Activated CD8-positive, alpha-beta memory T cell treated with anti-CD3 and anti-CD28 coated beads, Interleukin-2, amount 50 U/mL, for 24 hours (primary cell): Measurements from ENCODE around the gene CASZ1.

ENCODE experiments used
- DNase-seq: peaks from one replicate; pipeline ENCODE4 v3.0.0-alpha.2; 2020; ENCODE audit errors: extremely low read depth

CASZ1 gene

DNA sequence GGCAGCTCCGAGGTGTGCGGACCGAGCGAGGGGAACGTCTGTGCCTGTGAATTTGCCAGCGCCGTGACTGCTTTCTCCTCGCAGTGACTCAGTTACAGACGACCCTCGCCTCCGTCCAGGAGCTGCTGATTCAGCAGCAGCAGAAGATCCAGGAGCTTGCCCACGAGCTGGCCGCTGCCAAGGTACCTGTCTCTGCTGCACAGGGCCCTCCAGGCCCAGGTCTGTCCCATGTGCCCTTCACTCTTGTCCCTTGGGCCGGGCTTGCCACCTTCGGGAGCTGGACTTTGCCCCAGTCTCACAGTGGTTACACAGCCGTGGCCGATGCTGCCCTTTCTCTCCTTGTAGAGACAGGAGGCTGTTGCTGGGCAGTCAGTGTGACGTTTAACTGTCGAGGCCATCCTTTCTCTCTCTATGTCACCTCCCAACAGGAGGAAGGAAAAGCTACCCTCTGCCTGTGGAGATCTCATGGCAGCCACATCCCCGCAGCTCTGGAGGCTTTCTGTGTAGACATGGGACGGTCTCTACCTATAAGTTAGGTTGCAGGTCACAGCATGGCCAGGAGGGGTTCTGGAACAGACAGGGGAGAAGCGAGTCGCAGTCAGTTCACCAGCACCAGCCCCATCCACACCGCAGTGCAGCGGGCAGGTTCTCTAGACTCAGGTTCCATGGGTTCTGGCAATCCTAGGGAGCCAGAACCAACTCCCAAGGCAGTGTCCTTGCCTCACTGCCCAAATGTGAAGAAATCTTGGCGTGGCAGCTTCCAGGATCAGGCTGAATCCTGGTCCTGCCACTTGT, 172.0 kb downstream of the CASZ1 start:
- no peak for DNase-seq

DNA sequence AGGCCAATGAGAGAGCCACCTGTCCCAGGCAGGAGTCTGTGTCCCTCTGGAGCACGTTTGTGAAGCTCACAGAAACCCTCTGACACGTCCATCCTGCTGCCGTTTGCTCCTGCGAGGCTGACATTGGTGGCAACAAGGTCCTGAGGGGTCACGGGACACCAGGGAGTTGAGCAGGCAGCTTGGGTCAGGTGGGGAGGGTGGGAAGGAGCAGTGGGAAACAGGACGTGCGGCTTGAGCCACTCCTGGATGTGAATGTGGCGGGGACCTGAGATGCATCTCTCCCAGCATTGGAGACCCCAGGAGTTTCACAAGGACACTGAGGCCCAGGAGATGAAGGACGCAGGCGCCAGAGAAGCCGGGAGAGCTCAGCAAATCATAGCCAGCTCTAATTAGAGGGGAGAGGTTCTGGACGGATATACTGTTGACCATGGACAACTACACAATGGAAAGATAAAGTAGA, 172.7 kb downstream of the CASZ1 start:
- DNase-seq = no peak

DNA sequence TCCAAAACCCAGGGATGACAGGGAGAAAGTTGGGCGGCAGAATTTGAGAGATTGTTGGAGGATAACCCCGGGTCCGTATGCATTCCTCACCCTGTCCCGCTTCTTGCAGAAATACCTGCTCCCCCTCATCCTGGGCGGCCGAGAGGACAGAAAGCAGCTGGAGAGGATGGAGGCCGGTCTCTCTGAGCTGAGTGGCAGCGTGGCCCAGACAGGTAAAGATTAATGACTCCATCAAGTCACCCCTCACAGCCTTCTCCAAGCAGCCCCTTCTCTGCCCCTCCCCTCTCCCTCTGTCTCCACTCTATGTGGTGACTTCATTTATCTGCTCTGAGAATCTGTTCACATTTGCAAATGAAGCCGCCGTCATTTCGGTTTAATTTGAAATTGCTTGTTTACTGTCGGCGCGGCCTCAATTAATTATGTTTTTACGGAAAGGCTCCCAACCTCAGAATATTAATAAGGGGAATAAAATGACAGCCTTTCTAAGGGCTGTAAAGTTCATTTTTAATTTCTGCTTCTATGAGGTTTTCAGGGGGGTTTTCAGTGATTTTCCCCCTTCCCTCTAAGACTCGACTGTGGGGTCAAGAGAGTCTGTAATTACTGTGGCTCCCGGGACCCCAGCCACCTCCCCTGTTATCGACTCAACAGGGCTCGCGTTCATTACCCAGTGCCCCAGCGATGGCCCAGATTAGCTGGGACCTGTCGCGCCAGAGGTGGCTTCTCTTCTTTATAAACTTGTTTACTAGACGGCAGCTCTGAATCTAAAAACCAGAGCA, 173.3 kb downstream of the CASZ1 start:
- no peak for DNase-seq

DNA sequence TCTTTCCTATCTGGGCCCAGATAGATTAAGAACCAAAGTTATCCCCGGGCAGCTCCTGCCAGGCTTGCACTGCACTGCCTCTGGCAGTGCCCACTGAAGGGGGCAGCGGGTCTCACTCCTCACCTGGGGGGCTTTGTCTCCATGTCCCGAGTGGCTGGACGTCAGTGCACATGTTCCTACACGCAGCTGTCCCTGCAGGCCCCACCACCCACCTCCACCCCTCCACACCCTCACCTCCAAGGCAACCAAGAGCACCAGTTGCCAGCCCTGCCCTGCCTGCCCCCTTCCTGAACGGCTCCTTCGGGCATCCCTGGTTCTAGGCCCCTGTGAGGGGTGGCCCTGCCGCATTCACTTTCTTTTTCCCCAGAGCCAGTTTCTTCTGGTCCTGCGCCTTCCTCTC, 174.5 kb downstream of the CASZ1 start:
- DNase-seq = no peak

DNA sequence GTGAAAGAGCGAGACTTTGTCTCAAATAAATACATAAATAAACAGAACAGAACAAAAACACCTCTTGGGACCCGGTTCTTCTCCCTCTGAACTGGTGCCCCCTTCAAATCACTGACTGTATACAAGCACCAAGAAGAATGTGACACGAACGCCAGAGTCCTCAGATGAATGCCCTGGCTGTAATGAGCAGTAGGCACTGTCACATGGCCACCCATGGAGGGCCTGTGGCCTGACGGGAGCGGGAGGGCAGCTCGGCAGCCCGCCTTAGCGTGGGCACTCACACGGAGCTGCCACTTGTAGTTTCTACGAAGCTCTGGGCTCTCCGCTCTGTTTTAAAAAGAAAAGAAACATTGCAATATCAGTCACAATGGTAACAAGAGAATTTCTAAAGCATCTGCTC, 175.7 kb downstream of the CASZ1 start:
- DNase-seq = no peak

DNA sequence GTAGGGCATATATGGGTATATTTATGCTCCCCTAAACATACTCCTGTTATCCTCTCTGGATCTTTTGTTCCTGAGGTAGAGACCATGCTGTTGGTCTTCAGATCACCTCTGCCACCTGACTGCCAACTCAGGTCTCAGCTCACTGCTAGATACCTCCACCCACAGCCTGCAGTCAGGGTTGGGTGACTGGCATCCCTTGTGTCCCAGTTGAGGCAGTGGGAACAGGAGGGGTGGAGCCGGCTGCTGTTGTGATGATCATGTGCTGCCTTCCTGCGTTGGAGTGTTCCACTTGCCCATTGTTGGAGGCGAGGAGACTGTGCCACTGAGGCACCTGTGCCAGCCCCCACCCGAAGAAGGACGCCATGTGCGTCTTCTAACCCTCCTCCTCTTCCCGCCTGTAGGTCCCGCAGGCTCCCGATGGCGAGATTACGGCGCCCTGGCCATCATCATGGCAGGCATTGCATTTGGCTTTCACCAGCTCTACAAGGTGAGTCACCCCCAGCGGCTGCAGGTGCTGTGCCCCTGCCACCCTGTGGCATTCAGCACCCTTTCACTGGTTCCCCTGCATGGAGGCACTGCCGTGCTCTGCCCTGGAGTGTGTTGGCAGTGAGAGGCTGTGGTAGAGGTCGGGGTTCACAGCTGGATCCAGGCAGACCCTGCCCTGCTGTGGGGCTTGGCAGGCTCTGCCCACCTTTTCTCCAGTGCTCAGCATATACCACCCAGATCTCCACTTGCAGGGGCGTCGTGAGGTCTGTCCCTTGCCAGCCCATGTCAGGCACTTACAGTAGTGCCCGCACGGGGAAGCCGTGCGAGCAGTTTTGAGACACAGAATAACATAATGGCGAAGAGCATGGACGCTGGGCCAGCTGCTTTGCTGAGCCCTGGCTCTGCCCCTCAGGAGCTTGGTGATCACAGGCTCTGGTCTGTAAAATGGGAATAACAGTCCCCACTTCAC, 178.2 kb downstream of the CASZ1 start:
- DNase-seq = no peak

DNA sequence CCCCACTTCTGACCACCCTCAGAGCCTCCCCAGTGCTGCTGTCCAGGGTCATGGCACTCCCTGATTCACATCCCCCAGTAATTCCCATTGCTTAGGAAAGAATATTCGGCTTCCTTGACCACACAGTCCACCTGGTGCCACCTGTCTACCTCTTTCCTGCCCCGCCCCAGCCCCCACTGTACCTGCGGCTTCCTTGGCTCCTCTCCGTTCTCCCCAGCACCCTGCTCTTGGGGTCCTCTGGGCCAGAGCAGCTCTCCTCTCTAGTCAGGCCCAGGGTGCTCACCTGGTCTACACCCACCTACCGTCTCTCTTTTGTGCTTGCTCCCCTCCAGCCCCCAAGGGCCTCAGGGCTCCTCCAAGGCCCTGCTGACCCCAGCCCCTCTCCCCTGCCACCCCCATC, 179.1 kb downstream of the CASZ1 start:
- no peak for DNase-seq

DNA sequence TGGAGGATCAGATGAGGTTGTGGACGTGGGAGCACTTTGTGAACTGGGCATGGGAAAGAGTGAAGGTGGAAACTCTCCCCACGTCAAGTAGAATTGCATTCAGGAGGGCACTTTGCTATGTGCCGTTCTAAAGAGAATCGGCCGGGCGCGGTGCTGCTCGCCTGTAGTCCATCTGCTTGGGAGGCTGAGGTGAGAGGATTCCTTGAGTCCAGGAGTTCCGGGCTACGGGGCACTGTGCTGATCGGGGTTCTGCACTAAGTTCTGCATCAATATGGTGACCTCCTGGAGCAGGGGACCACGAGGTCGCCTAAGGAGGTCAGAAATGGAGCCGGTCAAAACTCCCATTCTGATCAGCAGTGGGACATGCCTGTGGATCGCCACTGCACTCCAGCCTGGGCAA, 179.8 kb downstream of the CASZ1 start:
- DNase-seq = no peak

GRCh38 chr1:10615932-10616671, 180.3 kb downstream of the CASZ1 start:
- no peak for DNase-seq

GRCh38 chr1:10615332-10615731, 181.1 kb downstream of the CASZ1 start:
- DNase-seq = no peak

DNA sequence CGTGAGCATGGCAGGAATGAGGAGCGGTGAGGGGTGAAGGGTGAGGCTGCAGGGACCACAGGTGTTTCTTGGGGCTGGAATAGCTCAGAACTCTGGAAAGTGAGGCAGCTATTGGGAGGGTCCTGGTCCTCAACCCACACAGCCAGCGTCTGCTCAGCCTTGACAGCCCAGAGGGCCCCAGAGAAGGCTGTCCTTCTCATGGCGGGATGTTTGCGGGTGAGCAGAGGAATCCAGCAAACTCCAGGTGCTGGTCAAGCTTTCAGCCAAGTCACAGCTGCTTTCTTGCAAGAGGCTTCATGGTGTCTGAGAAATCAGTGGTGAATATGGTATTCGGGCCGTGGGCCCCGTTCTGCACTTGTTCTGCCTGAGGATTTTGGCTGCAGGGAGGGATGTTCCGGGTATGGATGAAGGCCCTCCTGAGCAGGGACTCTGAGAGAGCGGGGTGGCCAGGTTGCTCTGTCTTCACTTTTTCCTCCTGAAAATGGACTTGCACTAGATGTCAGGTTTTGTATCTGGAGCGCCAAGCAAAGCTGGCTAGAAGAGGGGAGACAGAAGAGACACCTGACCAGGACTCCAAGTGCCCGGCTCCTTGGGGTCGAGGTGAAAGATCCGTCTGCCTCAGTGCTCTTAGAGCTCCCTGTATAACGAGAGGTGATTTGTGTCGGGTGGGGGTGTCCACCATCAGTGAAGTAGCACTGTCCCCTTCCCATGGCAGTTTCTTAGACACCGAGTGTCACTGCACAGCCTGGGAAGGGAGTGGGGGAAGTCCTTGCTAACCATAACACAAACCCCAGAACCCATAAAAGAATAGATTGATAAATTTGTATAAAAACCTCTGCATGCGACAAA, 181.8 kb downstream of the CASZ1 start:
- DNase-seq = no peak

GRCh38 chr1:10613861-10614260, 182.6 kb downstream of the CASZ1 start:
- DNase-seq = no peak

DNA sequence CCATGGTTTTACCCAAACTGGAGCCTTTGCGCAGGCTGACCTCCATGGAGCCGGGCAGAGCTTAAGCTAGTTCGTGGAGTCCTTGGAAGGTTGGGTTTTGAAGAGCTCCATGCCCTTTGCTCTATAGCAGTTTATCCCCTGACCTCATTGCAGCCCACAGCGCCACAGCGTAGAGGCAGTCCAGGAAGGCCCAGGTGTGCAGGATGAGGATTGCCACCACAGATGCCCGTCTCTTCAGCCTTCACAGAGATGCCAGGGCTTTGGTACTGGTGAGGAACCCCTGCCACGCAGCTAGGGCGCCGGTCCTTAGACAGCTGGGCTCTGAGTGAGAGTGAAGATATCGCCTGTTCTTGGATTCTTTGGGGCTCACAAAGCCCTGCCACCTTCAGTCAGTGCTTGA, 183.1 kb downstream of the CASZ1 start:
- no peak for DNase-seq

DNA sequence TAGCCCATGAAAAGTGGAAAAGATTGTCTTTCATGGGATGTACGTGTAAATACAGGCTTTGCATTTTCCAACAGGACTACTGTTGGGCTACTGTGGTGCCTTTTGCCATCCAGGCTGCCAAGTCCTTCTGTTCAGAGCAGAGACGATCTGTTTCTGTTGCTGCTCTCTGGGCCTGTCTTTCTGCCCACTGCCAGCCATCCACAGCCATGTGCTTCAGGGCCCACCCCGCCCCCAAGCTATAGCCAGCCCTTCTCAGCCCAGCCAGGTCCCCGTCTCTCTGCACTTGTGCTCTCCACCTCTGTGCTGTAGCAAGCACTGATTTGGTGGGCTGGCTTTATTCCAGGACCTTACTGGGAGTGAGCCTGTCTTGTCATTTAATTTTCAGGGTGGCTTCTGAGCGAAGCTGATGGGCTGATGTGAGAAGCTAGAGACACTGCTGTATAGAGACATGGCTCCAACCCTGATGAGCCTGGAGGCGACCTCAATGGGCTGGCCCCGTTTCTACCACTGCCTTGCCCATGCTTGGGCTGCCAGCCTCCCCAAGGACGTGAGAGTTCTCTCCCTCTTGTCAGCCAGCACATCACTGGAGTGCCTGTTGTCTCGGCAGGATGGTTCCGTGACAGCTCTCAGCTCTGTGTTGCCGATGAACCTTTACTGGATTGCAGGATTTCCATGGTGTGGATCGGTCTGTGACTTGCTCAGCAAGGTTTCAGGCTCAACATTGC, 183.8 kb downstream of the CASZ1 start:
- no peak for DNase-seq

- no peak for DNase-seq
Observed at GRCh38 chr1:10610901-10611600, 185.4 kb downstream of the CASZ1 start.

- no peak for DNase-seq
Observed at GRCh38 chr1:10608690-10609089, 187.8 kb downstream of the CASZ1 start.

GRCh38 chr1:10607228-10607627, 189.2 kb downstream of the CASZ1 start:
- DNase-seq = no peak

GRCh38 chr1:10606064-10606463, 190.4 kb downstream of the CASZ1 start:
- no peak for DNase-seq

DNA sequence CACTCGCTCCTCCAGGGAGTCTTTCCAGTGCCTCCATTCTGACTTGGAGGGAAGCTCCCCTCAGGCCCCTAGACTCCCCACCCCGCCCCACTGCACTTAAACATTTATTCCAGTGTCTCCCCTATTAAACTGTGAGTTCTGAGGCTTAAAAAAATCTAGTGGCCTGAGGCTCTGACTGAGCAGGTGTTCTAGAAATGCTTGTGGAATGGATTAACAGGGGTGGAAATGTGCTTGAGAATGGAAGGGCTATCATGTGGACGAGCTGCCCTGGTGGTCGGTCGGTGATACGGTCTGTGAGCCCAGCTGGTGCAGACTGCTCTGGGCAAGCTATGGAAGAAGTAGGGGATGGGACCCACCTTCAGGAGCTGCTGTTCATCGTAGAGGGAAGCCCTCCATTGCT, 191.5 kb downstream of the CASZ1 start:
- no peak for DNase-seq
